Skeletal muscle tissue (tissue), 4 donors: ENCODE data around the gene RBM33. TPM values are rescaled to one million over a fixed set of nuclear protein-coding genes. Genes with fewer than 3 reads are reported as not detected.

Experiments
- H3K27ac ChIP-seq: one replicate; pipeline ENCODE4 v1.7.0; 2013; ENCODE audit warnings: mild to moderate bottlenecking, low read depth, low read length, inconsistent platforms
- H3K27me3 ChIP-seq, 3 donors: one replicate each; pipeline ENCODE4 v1.7.0; 2013; ENCODE audit warnings: low read length in 3 of 3; ENCODE audit not compliant: control insufficient read depth in 3 of 3, insufficient read depth in 3 of 3
- H3K36me3 ChIP-seq, 3 donors: one replicate each; pipeline ENCODE4 v1.7.0; 2013; ENCODE audit warnings: low read length in 3 of 3; ENCODE audit not compliant: control insufficient read depth in 3 of 3, insufficient read depth in 3 of 3
- H3K4me1 ChIP-seq, 3 donors: one replicate each; pipeline ENCODE4 v1.7.0; 2013; ENCODE audit warnings: low read length in 3 of 3, mild to moderate bottlenecking in 3 of 3; ENCODE audit not compliant: control insufficient read depth in 3 of 3, insufficient read depth in 3 of 3
- H3K4me3 ChIP-seq, 3 donors: one replicate each; pipeline ENCODE4 v1.7.0; 2013; ENCODE audit warnings: low read length in 3 of 3
- H3K9ac ChIP-seq, 3 donors: one replicate each; pipeline ENCODE4 v1.7.0; 2013; ENCODE audit warnings: low read length in 3 of 3, mild to moderate bottlenecking in 3 of 3, moderate library complexity in 2 of 3, low read depth in 1 of 3
- H3K9me3 ChIP-seq, 3 donors: one replicate each; pipeline ENCODE4 v1.7.0; 2013; ENCODE audit warnings: low read length in 3 of 3; ENCODE audit not compliant: control insufficient read depth in 3 of 3
- total RNA-seq: library from RNA; depleted of rRNA; stranded (reverse); fragments of >200 nt; gene quantifications from one replicate; pipeline ENCODE4 v1.2.3, GENCODE V29; 2014
- donor health status: Osteomylitis.

Gene RBM33
- total RNA-seq, 1 donor from 2014 or later: 53.2 TPM

DNA sequence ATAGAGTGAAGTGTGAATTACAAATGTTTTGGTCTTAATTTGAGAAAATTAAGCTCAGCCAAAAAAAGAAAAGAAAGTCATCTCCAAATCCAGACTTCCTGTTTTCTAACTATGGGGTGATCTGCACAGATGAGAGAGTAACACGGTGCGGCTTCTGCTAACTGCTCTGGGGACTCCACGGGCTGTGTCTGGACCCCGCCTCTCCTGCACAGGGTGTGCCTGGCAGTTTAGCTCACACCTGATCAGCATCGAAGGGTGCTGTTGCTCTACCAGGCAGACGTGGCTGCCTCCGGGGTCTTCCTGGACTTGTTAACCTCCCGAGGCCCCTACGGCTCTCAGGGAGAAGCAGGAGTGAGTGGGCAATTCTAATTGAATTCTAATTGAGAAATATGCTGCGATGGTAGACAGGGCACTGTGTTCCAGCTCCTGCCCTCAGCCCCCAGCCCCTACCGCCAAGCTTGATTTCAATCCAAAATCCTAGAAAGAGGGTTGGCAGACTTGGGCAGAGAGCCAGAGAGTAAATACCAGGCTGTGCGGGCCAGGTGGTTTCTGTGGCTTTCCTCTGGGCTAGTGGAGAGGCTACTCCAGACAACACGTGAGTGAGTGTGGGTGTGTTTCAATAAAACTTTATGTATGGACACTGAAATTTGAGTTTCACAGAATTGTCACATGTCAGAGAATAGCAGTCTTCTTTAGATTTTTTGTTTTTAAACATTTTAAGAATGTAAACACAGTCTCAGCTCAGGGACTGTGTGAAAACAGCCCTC lies 154.4 kb downstream of the RBM33 start:
- peaks cover 57 to 71% (median 61%) of the 10 kb centered on the region in 3 donors for H3K27me3 ChIP-seq
- no peak overlapping the region for H3K27ac ChIP-seq
- H3K4me3 ChIP-seq: no peak overlapping the region
- H3K9ac ChIP-seq: no peak overlapping the region
- H3K36me3 ChIP-seq: no peaks in the 10 kb centered on the region
- peaks cover 6 to 9% (median 6%) of the 10 kb centered on the region in 3 donors for H3K4me1 ChIP-seq
- no peaks in the 10 kb centered on the region for H3K9me3 ChIP-seq

DNA sequence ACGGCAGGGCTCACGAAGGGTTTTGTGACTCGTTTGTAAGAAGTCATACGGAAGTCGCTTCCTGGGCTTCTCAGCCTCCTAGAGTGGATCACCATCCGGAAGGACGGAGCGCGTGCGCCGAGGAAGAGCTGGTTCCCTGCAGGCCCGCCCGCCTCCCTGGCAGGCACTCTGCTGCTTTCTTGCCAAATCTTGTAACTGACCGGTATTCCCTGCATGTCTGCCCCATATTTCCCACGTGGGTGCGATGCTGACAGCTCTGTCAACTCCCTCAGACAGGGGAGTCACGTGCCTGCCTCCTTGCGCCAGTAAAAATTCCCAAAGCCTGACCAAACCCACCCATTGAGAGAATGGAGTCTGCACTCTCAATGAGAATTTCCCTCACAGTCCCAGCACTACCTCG lies 155.1 kb downstream of the RBM33 start:
- peaks cover 7 to 11% (median 8%) of the 10 kb centered on the region in 3 donors for H3K4me1 ChIP-seq
- peaks cover 60 to 71% (median 66%) of the 10 kb centered on the region in 3 donors for H3K27me3 ChIP-seq

DNA sequence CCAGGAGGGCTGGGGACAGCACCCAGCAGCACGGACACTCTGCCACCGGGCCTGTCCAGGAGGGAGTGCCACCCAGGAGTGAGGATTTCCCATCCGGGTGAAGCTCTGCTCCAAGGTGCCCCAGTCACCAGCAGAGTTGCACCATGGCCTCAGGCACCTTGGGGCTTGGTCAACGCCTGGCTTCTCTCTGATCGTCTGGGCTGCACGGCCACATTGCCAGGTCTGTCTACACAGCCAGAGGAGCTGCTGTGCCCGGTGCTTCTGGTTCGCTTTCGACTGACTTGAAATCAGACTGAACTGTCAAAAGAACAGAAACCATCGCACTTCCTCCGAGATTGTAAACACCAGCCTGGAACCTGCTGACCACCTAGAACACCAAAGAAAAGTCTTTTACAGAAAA lies 155.8 kb downstream of the RBM33 start:
- Histone ChIP-seq H3K36me3 (no peaks in the 10 kb centered on the region), H3K4me3 (no peak overlapping the region), H3K27ac (no peak overlapping the region), H3K27me3 (peaks cover 64 to 76% (median 67%) of the 10 kb centered on the region in 3 donors), H3K4me1 (peaks cover 8 to 14% (median 10%) of the 10 kb centered on the region in 3 donors), H3K9me3 (no peaks in the 10 kb centered on the region), H3K9ac (no peak overlapping the region)

More for the DNA sequence above, 155.1 kb downstream of the RBM33 start:
- Histone ChIP-seq H3K27ac (no peak overlapping the region), H3K9ac (no peak overlapping the region), H3K36me3 (no peaks in the 10 kb centered on the region), H3K9me3 (no peaks in the 10 kb centered on the region), H3K4me3 (no peak overlapping the region)

DNA sequence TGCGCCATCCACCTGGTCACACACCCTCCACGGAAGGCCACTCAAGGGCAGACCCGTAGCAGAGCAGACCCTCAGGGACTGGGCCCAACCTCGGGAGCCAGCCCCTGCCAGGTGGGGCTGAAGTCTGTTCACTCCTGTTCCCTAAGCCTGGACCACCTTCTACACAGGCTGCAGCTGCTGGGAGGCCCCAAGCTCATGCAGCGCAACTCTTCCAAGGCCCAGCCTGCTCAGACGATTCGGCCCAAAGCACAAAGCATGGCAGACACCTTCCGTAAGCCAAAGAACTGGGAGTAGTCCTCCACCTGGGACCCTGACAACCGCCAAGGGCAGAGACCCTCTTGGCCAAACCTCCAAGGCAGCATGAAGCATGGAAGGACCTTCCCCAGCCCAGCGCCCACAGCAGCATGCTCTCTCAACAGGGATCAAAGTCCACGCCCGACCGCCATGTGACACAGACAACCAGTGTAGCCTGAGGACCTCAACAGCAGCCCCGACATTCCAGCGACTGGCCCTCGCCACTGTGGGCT lies 156.3 kb downstream of the RBM33 start:
- no peak overlapping the region for H3K27ac ChIP-seq
- no peaks in the 10 kb centered on the region for H3K36me3 ChIP-seq
- no peaks in the 10 kb centered on the region for H3K9me3 ChIP-seq
- peaks cover 12 to 19% (median 15%) of the 10 kb centered on the region in 3 donors for H3K4me1 ChIP-seq
- peaks cover 63 to 76% (median 67%) of the 10 kb centered on the region in 3 donors for H3K27me3 ChIP-seq
- no peak overlapping the region for H3K4me3 ChIP-seq
- H3K9ac ChIP-seq: no peak overlapping the region

- Histone ChIP-seq H3K27ac (no peak overlapping the region), H3K9me3 (no peaks in the 10 kb centered on the region), H3K4me3 (no peak overlapping the region), H3K9ac (no peak overlapping the region), H3K27me3 (peaks cover 69 to 77% (median 71%) of the 10 kb centered on the region in 3 donors), H3K36me3 (no peaks in the 10 kb centered on the region), H3K4me1 (peaks cover 16 to 23% (median 20%) of the 10 kb centered on the region in 3 donors)
Measured at GRCh38 chr7:155802291-155802690, 157.8 kb downstream of the RBM33 start.

DNA sequence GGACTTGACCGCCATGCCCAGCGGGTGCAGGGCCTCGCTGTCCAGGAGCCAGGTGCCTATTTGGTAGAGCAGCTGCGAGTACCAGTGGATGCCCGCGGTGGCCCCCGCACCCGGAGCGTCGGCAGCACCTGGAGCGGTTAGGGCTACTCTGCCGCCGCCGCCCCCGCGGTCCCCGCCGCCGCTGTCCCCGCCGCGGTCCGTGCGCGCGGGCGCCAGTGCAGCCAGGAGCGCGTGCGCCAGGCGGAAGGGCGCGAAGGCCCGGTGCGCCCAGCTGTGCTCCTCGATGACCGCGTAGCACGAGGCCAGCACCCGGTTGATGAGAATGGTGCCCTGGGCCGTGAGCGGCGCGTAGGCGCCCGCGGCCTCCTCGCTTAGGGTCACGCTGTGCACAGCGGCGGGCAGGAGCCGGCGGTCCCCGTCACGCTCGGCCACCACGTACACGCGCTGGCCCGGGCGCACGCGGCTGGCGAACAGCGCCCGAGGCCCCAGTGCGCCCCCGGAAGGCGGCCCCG lies 158.5 kb downstream of the RBM33 start:
- peaks cover 16 to 23% (median 20%) of the 10 kb centered on the region in 3 donors for H3K4me1 ChIP-seq
- H3K4me3 ChIP-seq: no peak overlapping the region
- no peak overlapping the region for H3K9ac ChIP-seq
- no peaks in the 10 kb centered on the region for H3K9me3 ChIP-seq
- H3K27ac ChIP-seq: no peak overlapping the region
- H3K36me3 ChIP-seq: no peaks in the 10 kb centered on the region
- H3K27me3 ChIP-seq: peaks cover 70 to 78% (median 76%) of the 10 kb centered on the region in 3 donors

GRCh38 chr7:155803418-155804376 lies 159.2 kb downstream of the RBM33 start:
- no peaks in the 10 kb centered on the region for H3K36me3 ChIP-seq
- H3K9me3 ChIP-seq: no peaks in the 10 kb centered on the region
- H3K4me3 ChIP-seq: peak overlapping the region in 2 of 3 donors; percentile 49 to 59
- H3K9ac ChIP-seq: no peak overlapping the region
- no peak overlapping the region for H3K27ac ChIP-seq
- H3K27me3 ChIP-seq: peaks cover 72 to 82% (median 79%) of the 10 kb centered on the region in 3 donors
- peaks cover 16 to 27% (median 20%) of the 10 kb centered on the region in 3 donors for H3K4me1 ChIP-seq

DNA sequence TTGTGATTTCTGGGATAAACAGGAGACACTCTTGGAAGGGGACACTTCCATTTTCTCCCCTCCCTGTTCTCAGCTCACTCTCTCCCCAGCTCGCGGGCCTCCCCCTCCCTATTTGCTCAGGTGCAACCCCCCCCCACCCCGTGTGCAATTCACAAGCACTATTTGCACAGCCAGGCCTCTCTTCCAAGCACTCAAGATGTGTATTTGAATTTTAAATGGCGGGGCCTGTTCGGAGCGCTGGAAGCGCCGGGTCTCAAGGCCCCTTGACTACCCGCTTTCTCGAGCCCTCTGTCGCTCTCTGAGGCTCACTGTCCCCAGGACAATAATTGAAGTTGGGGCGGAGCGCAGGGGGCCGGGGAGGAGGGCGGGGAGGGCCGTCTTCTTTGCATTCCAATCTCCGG lies 160.0 kb downstream of the RBM33 start:
- no peaks in the 10 kb centered on the region for H3K9me3 ChIP-seq
- peaks cover 73 to 85% (median 83%) of the 10 kb centered on the region in 3 donors for H3K27me3 ChIP-seq
- H3K4me1 ChIP-seq: peaks cover 18 to 34% (median 28%) of the 10 kb centered on the region in 3 donors
- no peaks in the 10 kb centered on the region for H3K36me3 ChIP-seq
- H3K4me3 ChIP-seq: no peak overlapping the region
- H3K9ac ChIP-seq: no peak overlapping the region
- H3K27ac ChIP-seq: no peak overlapping the region

GRCh38 chr7:155804897-155805825 lies 160.7 kb downstream of the RBM33 start:
- peaks cover 71 to 85% (median 81%) of the 10 kb centered on the region in 3 donors for H3K27me3 ChIP-seq
- H3K9me3 ChIP-seq: no peaks in the 10 kb centered on the region
- no peaks in the 10 kb centered on the region for H3K36me3 ChIP-seq
- H3K4me1 ChIP-seq: peaks cover 24 to 39% (median 32%) of the 10 kb centered on the region in 3 donors
- H3K9ac ChIP-seq: peak overlapping the region in 2 of 3 donors; percentile 6 to 40
- peak overlapping the region; percentile 58 to 67 (median 66) for H3K4me3 ChIP-seq
- H3K27ac ChIP-seq: no peak overlapping the region
